CD4-positive, alpha-beta T cell treated with Interleukin-15 for 1 hour (primary cell): Measurements from ENCODE around the gene SRSF11.

ENCODE experiments used
- DNase-seq: peaks from one replicate; pipeline ENCODE4 v3.0.0-alpha.2; 2020

The SRSF11 gene

GRCh38 chr1:70222716-70223235, 1.6 kb downstream of the SRSF11 start:
- no peak for DNase-seq

- DNase-seq: no peak
These were observed 3.8 kb downstream of the SRSF11 start for GRCh38 chr1:70224954-70225353.

- DNase-seq: no peak
These were observed 6.3 kb downstream of the SRSF11 start for GRCh38 chr1:70227439-70227838.

DNA sequence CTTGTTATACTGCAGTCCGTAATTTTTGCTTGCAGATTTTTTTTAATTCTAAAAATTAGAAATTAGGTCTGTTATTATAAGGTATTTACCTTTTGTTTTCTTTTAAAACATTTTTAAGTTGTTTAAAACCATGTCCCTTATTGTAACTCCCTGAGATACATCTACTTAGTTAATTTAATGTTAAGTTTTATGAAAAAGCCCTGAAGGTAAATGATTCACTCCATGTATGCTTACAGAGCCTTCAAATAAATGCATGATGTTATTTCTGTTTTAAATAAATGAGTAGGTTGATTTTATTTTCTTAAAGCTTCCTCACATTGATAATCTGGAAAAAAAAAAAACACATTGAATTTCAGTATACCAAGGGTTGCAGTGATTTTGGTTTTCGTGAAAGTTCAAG, 7.5 kb downstream of the SRSF11 start:
- DNase-seq: no peak

- DNase-seq: no peak
These were observed 10.3 kb downstream of the SRSF11 start for GRCh38 chr1:70231475-70231874.

DNA sequence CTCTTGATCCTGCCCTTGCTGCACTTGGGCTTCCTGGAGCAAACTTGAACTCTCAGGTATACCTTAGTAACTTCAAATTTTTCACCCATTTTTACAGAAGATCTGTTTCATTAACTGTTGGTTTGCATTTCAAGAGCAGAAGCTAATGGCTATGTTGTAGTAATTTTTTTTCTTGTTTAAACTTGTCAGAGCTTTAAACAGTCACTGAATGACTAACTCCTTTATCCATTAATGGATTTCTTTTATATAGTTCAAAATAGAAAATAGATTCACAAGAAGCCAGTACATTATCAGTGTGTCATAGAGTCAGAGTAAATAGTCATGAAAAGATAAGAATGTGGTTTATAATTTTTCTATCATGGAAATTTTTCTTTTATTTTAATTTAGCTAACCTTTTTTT, 13.6 kb downstream of the SRSF11 start:
- DNase-seq: no peak

DNA sequence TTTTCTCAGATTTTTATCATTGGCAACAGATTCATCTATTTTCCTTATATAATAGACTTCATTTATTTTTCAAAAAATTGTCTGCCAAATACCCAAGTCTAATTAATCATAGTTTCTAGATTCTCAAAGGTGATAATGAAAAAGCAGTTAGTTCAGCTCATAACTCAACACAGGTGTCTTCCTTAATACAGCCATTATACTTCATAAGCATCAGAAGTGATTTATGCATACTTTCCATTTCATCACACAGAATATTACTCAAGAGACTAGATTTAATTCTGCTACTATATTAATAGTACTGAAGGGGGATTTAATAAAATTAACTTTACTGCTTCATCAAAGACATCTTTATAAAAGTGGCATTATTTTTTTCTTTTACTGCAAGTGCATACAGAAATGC, 18.8 kb downstream of the SRSF11 start:
- no peak for DNase-seq

DNA sequence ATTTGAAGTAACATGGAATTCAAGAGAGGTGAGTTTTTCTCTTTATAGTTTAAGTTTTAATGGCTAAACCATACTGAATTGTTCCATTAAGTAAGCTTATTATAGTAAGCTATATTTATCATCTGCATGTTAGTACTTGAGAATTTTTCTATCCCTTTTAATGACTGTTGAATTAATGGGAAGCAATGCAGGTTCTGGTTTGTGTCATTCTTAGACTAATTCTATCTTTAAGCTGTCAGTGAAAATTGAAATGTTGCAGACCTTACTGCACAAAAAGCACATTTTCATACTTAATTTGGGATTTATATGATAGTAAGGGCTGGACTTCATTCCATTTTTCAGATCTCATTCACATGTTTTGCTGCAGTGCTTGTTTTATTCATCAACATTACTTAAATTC, 25.9 kb downstream of the SRSF11 start:
- DNase-seq: no peak

- no peak for DNase-seq
These were observed 26.6 kb downstream of the SRSF11 start for GRCh38 chr1:70247768-70248167.

GRCh38 chr1:70248729-70249128, 27.5 kb downstream of the SRSF11 start:
- no peak for DNase-seq

GRCh38 chr1:70256664-70257063, 35.5 kb downstream of the SRSF11 start:
- DNase-seq: no peak

- no peak for DNase-seq
These were observed 43.7 kb downstream of the SRSF11 start for GRCh38 chr1:70264839-70265238.

DNA sequence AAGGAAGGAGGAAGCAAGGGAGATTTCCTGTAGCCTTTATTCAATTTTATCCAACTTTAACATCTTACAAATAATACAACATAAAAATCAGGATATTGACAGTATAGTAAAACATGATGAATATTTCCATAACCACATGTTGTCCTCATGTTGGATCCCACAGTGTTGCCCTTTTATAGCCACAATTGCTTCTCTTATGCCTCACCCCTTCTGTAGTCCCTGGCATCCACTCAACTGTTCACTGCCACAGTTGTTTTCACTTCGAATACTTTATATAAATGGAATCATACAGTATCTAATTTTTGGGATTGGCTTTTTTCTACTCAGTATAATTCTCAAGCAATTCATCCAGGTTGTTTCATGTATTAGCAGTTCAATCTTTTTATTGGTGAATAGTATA, 44.8 kb downstream of the SRSF11 start:
- no peak for DNase-seq

GRCh38 chr1:70277875-70278274, 56.7 kb downstream of the SRSF11 start:
- DNase-seq: no peak

- no peak for DNase-seq
These were observed 57.5 kb downstream of the SRSF11 start for GRCh38 chr1:70278710-70279109.

DNA sequence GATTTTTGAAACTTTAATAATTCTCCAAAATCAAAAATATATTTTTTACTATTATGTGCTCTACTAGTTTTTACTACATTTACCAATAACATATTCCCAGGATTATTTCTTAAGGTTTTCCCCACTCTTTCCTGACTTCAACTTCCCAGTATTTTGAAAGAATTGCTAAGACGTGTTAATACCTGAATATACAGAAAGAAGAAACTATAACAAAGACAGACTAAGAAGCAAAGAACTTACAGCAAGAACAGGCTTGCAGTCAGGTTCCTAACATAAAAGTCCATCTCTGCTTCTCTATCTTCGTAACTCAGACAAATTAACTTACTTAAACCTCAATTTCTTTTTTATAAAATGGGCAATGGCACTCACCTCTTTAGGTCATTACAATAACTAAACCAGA, 63.2 kb downstream of the SRSF11 start:
- no peak for DNase-seq

- DNase-seq: no peak
These were observed 65.3 kb downstream of the SRSF11 start for GRCh38 chr1:70286453-70286852.

DNA sequence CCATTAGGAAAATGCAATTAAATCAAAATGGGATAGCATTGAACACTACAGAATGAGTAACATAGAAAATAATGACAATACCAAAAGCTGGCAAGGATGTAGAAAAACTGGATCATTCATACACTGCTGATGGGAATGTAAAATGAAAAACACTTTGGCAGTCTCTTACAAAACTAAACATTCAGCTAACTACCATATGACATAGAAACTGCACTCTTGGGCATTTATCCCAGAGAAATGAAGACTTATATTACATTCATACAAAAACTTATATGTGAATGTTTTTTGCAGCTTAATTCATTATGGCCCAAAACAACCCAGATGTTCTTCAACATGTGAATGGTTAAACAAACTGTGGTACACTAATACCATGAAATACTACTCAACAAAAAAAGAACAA, 67.0 kb downstream of the SRSF11 start:
- no peak for DNase-seq

DNA sequence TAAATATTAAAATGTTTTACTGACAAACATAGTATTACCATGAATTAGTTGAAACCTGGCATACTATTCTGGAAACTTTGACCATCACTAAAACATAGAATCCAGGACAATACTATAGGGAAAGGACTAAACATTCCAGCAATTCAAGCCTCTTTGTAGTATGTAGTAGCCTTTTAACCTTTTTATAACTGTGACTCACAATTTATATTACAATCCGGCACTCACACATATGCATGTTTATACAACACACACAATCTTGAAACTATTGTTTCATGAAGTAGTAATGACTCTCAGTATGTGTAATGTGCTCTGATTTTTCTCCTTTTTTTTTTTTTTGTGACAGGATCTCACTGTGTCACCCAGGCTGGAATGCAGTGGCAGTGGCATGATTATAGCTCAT, 69.0 kb downstream of the SRSF11 start:
- DNase-seq: no peak

- no peak for DNase-seq
These were observed 72.1 kb downstream of the SRSF11 start for GRCh38 chr1:70293186-70293843.

DNA sequence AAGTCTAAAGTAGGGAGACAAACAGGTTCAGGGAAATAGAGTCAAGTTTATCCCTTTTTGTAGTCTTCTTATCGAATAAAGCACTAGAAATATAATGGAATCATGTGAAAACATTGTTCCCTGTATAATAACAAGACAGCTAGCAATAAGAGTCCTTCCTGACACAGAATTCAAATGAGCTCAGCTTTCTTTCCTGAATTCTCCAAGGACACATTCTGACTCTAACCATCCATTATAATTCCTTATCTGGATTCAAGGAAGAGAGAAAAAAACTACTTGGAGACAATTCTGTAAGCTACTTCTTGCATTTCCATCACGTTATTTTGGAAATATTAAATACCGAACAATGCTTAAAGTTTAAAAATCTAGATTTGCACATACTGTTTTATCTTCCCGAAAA, 74.6 kb downstream of the SRSF11 start:
- no peak for DNase-seq

- no peak for DNase-seq
These were observed 78.3 kb downstream of the SRSF11 start for GRCh38 chr1:70299472-70299871.
